Panc1 (cell line): ENCODE data around the gene HOPX. TPM values are rescaled to one million over a fixed set of nuclear protein-coding genes. Genes with fewer than 3 reads are reported as not detected.

Experiments used
- ATAC-seq: fragments of 200-7000 bp; cut with Tn5 transposase; 2 replicates; pipeline ENCODE4 v1.9.1; 2020; ENCODE audit warnings: mild to moderate bottlenecking, moderate library complexity
- BruUV-seq: library from RNA; stranded (reverse); fragments of 400-500 nt; replicated peaks from 2 replicates; lab custom pipeline; 2021; lab: Mats Ljungman, UMichigan
- CTCF ChIA-PET: fragments of 300-600 bp; sonication (Branson Sonifier 250); formaldehyde crosslinking; loops from one replicate; lab custom pipeline; 2022; ENCODE audit warnings: antibody characterized with exemption; lab: Charles Lee
- POLR2A ChIA-PET: fragments of 300-600 bp; sonication (Branson Sonifier 250); formaldehyde crosslinking; loops from one replicate; lab custom pipeline; 2022; ENCODE audit warnings: antibody characterized with exemption; lab: Charles Lee
- DNase-seq: peaks from one replicate; pipeline ENCODE4 v3.0.0-alpha.2; 2010; ENCODE audit warnings: low read depth, low spot score
- H3K27ac ChIP-seq: 2 replicates; pipeline ENCODE4 v1.5.1; 2011; ENCODE audit warnings: mild to moderate bottlenecking, low read length, inconsistent platforms
- H3K27me3 ChIP-seq: fragments of 200-500 bp; sonication (Bioruptor generic); 2 replicates; pipeline ENCODE4 v1.6.0; 2014; ENCODE audit warnings: low read length, inconsistent platforms; ENCODE audit not compliant: control insufficient read depth, insufficient read depth
- H3K36me3 ChIP-seq: fragments of 200-500 bp; sonication (Bioruptor generic); 2 replicates; pipeline ENCODE4 v1.5.1; 2014; ENCODE audit warnings: inconsistent platforms, mild to moderate bottlenecking, low read length, moderate library complexity; ENCODE audit not compliant: control insufficient read depth, insufficient read depth
- H3K4me1 ChIP-seq: 2 replicates; pipeline ENCODE4 v1.5.1; 2011; ENCODE audit warnings: inconsistent platforms, mild to moderate bottlenecking, low read length, moderate library complexity; ENCODE audit not compliant: control insufficient read depth, insufficient read depth
- H3K4me3 ChIP-seq, 2 experiments: 2 replicates each; pipeline ENCODE4 v1.5.1; 2011 to 2012; ENCODE audit warnings: low read depth in 2 of 2, low read length in 2 of 2, mild to moderate bottlenecking in 2 of 2, inconsistent platforms in 1 of 2, moderate library complexity in 1 of 2
- H3K9me3 ChIP-seq: fragments of 200-500 bp; sonication (Bioruptor generic); 2 replicates; pipeline ENCODE4 v1.5.1; 2014; ENCODE audit warnings: low read depth, mild to moderate bottlenecking, inconsistent platforms, low read length, moderate library complexity; ENCODE audit not compliant: control insufficient read depth, insufficient read depth
- POLR2AphosphoS5 ChIP-seq: IDR thresholded peaks from 2 replicates; pipeline ENCODE4 v1.6.1; 2012; ENCODE audit warnings: mild to moderate bottlenecking, low read depth, low read length, moderate library complexity
- SIN3A ChIP-seq: IDR thresholded peaks from 2 replicates; pipeline ENCODE4 v1.6.1; 2012; ENCODE audit warnings: low read depth, mild to moderate bottlenecking, low read length, moderate library complexity, borderline replicate concordance; ENCODE audit not compliant: insufficient read depth
- TCF7L2 ChIP-seq: IDR thresholded peaks from 2 replicates; pipeline ENCODE4 v1.6.1; 2011; ENCODE audit warnings: mild to moderate bottlenecking, low read depth, low read length, inconsistent platforms
- in situ Hi-C: cut with HindIII; loops from 2 replicates; pipeline ENCODE4 v1.10.0; 2016; ENCODE audit warnings: low sequenced_read_pairs, low pct_unique_long_range_greater_than_20kb
- intact Hi-C: fragments of 100-400 bp; cut with micrococcal nuclease; formaldehyde crosslinking; loops from one replicate; pipeline ENCODE4 v1.10.0; 2022; ENCODE audit not compliant: unreplicated experiment
- total RNA-seq: library from RNA; stranded (reverse); gene quantifications from one replicate; pipeline ENCODE4 v1.2.1, GENCODE V29; 2021; ENCODE audit not compliant: unreplicated experiment
- TF ChIP-seq, protein P1 (sequence below): fragments of 450-650 bp; IDR thresholded peaks from 2 replicates; pipeline ENCODE4 v1.5.1; 2017; ENCODE audit warnings: mild to moderate bottlenecking
- TF ChIP-seq, protein P2 (sequence below), 2 experiments: IDR thresholded peaks; 2 replicates each; pipeline ENCODE4 v1.6.1; 2011 to 2012; ENCODE audit warnings: low read depth in 2 of 2, control low read depth in 1 of 2, low read length in 1 of 2, mild to moderate bottlenecking in 1 of 2, moderate library complexity in 1 of 2; ENCODE audit not compliant: insufficient read depth in 1 of 2

The HOPX gene
- total RNA-seq, 1 experiment from 2014 or later = not detected

- H3K4me1 ChIP-seq = no peaks in the 10 kb centered on the region
- no peaks in the 10 kb centered on the region for H3K36me3 ChIP-seq
- intact Hi-C loops (no loop called here), in situ Hi-C loops (no loop called here)
- ChIA-PET POLR2A (no interaction called here), CTCF (no interaction called here)
- no peaks in the 10 kb centered on the region for H3K9me3 ChIP-seq
- no peaks in the 10 kb centered on the region for H3K27me3 ChIP-seq
- DNase-seq (no peak), ATAC-seq (no peak)
- H3K4me3 ChIP-seq = no peak overlapping the region
- BruUV-seq = no TSS peak
- TF ChIP-seq, protein P1, sequence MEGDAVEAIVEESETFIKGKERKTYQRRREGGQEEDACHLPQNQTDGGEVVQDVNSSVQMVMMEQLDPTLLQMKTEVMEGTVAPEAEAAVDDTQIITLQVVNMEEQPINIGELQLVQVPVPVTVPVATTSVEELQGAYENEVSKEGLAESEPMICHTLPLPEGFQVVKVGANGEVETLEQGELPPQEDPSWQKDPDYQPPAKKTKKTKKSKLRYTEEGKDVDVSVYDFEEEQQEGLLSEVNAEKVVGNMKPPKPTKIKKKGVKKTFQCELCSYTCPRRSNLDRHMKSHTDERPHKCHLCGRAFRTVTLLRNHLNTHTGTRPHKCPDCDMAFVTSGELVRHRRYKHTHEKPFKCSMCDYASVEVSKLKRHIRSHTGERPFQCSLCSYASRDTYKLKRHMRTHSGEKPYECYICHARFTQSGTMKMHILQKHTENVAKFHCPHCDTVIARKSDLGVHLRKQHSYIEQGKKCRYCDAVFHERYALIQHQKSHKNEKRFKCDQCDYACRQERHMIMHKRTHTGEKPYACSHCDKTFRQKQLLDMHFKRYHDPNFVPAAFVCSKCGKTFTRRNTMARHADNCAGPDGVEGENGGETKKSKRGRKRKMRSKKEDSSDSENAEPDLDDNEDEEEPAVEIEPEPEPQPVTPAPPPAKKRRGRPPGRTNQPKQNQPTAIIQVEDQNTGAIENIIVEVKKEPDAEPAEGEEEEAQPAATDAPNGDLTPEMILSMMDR = no peak
- TF ChIP-seq TCF7L2 (no peak), POLR2AphosphoS5 (no peak), SIN3A (no peak)
- TF ChIP-seq, protein P2, sequence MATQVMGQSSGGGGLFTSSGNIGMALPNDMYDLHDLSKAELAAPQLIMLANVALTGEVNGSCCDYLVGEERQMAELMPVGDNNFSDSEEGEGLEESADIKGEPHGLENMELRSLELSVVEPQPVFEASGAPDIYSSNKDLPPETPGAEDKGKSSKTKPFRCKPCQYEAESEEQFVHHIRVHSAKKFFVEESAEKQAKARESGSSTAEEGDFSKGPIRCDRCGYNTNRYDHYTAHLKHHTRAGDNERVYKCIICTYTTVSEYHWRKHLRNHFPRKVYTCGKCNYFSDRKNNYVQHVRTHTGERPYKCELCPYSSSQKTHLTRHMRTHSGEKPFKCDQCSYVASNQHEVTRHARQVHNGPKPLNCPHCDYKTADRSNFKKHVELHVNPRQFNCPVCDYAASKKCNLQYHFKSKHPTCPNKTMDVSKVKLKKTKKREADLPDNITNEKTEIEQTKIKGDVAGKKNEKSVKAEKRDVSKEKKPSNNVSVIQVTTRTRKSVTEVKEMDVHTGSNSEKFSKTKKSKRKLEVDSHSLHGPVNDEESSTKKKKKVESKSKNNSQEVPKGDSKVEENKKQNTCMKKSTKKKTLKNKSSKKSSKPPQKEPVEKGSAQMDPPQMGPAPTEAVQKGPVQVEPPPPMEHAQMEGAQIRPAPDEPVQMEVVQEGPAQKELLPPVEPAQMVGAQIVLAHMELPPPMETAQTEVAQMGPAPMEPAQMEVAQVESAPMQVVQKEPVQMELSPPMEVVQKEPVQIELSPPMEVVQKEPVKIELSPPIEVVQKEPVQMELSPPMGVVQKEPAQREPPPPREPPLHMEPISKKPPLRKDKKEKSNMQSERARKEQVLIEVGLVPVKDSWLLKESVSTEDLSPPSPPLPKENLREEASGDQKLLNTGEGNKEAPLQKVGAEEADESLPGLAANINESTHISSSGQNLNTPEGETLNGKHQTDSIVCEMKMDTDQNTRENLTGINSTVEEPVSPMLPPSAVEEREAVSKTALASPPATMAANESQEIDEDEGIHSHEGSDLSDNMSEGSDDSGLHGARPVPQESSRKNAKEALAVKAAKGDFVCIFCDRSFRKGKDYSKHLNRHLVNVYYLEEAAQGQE (IDR thresholded peaks at IDR 0.05; ENCODE audit: insufficient read depth in 1 of 2, low read depth in 2 of 2, low read length in 1 of 2) = no peak
- H3K27ac ChIP-seq = no peak overlapping the region
Observed at GRCh38 chr4:56626963-56627362, 54.1 kb downstream of the HOPX start.

- in situ Hi-C loops = no loop called here
- Histone ChIP-seq H3K27me3 (no peaks in the 10 kb centered on the region), H3K4me3 (no peak overlapping the region), H3K36me3 (no peaks in the 10 kb centered on the region), H3K27ac (no peak overlapping the region), H3K4me1 (no peaks in the 10 kb centered on the region), H3K9me3 (no peaks in the 10 kb centered on the region)
- DNase-seq = no peak
- BruUV-seq = no TSS peak
- intact Hi-C loops = no loop called here
- TF ChIP-seq, protein P2 (IDR thresholded peaks at IDR 0.05; ENCODE audit: insufficient read depth in 1 of 2, low read depth in 2 of 2, low read length in 1 of 2) = no peak
- TF ChIP-seq TCF7L2 (no peak), POLR2AphosphoS5 (no peak), SIN3A (no peak)
- TF ChIP-seq, protein P1 = no peak
- ChIA-PET CTCF (no interaction called here), POLR2A (no interaction called here)
- no peak for ATAC-seq
Observed at GRCh38 chr4:56626420-56626819, 54.7 kb downstream of the HOPX start.
